ENCODE data around the gene GPALPP1. TPM values are rescaled to one million over a fixed set of nuclear protein-coding genes. Genes with fewer than 3 reads are reported as not detected.
A peak's percentile ranks its signal among the peaks of the same experiment; 100 is the strongest.

Gene GPALPP1
- total and polyA plus RNA-seq, 2 experiments from 2014 or later: 16.8 to 38.7 TPM

DNA sequence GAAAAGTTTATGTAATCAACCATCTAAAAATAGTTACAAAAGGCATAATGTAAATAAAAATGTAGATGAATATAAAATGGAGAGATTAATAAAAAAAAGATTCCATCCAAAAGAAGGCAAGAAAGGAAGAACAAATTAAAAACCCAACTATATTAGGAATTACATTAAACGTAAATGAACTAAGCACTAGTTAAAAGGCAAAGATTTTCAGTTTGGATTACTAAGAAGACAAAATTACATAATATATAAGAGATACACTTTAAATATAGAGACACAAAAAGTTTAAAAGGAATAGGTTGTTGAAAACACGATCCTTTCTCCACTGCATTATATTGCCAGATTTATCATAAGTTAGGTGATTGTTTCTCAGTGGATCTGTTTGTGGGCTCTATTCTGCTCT is 27.3 kb upstream of the GPALPP1 start:
- no peak for DNase-seq (ENCODE audit: low read depth in 1 of 2, low spot score in 1 of 2)
- Histone ChIP-seq H3K9me3 (ENCODE audit: low read depth) (no peaks in the 10 kb centered on the region), H3K4me1 (ENCODE audit: low read depth) (no peaks in the 10 kb centered on the region), H3K4me3 (no peak overlapping the region), H3K27me3 (no peaks in the 10 kb centered on the region), H3K36me3 (peaks cover 31% of the 10 kb centered on the region), H3K27ac (no peak overlapping the region)
- TF ChIP-seq, protein P1, sequence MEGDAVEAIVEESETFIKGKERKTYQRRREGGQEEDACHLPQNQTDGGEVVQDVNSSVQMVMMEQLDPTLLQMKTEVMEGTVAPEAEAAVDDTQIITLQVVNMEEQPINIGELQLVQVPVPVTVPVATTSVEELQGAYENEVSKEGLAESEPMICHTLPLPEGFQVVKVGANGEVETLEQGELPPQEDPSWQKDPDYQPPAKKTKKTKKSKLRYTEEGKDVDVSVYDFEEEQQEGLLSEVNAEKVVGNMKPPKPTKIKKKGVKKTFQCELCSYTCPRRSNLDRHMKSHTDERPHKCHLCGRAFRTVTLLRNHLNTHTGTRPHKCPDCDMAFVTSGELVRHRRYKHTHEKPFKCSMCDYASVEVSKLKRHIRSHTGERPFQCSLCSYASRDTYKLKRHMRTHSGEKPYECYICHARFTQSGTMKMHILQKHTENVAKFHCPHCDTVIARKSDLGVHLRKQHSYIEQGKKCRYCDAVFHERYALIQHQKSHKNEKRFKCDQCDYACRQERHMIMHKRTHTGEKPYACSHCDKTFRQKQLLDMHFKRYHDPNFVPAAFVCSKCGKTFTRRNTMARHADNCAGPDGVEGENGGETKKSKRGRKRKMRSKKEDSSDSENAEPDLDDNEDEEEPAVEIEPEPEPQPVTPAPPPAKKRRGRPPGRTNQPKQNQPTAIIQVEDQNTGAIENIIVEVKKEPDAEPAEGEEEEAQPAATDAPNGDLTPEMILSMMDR (IDR thresholded peaks at IDR 0.05; ENCODE audit: low read depth, low read length): no peak

DNA sequence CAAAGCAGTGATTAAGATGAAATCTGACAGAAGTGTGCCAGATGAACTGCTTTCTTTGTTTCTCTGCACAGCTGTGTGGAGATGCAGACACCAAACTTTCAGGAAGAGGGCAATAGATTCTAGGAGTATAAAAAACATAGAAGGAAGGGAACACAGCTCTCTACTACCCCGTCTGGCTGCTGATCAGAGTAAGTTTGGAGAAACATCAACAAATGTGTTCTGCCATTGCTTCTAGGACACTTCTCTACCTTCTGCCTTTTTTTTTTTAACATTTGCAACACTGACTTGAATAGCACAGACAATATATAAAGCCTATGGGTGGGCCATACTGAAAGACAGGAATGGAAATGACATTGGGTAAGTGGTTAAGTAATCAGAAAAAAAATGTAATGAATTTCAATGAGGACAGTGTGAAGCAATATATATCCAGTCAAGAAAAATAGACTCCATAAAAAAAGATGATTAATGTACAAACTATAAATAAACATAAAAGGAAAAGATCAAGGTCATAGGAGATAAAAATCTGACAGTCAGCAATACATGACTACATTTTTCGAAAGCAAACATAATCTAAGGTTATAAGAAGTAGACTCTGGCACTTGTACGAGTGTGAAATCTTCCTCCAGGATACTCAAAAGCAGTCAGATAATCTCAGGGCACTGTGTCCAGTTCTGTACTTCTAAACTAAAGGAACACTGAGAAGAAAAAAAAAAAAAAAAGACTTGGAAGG is 21.5 kb upstream of the GPALPP1 start:
- peaks cover 22% of the 10 kb centered on the region for H3K36me3 ChIP-seq

DNA sequence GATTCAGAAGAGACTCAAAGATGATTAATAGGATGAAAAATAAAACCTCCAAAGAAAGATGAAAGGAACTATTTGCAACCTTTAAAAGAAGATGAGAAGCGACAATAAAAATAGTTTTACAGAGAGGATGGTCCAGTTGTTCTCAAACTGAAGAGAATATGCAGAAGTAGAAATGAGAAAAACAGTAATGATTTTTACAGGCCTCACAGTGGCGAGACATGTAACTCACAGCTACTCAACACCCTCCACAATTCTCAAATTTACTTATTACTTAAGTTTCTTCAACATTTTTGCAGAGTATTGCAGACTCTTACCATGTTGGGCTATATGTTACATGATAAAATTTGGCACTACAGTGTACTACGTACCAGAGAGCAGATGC is 20.9 kb upstream of the GPALPP1 start:
- Histone ChIP-seq H3K4me3 (no peak overlapping the region), H3K9me3 (ENCODE audit: low read depth) (no peaks in the 10 kb centered on the region), H3K27me3 (no peaks in the 10 kb centered on the region), H3K4me1 (ENCODE audit: low read depth) (no peaks in the 10 kb centered on the region), H3K36me3 (peaks cover 18% of the 10 kb centered on the region), H3K27ac (no peak overlapping the region)
- DNase-seq (ENCODE audit: low read depth in 1 of 2, low spot score in 1 of 2): no peak
- TF ChIP-seq, protein P1 (IDR thresholded peaks at IDR 0.05; ENCODE audit: low read depth, low read length): no peak

More for the DNA sequence above, 21.5 kb upstream of the GPALPP1 start:
- no peaks in the 10 kb centered on the region for H3K27me3 ChIP-seq
- TF ChIP-seq, protein P1 (IDR thresholded peaks at IDR 0.05; ENCODE audit: low read depth, low read length): peak; percentile 52
- DNase-seq (ENCODE audit: low read depth in 1 of 2, low spot score in 1 of 2): peak in 1 of 2 donors; percentile 68
- no peaks in the 10 kb centered on the region for H3K9me3 ChIP-seq (ENCODE audit: low read depth)
- H3K4me1 ChIP-seq (ENCODE audit: low read depth): no peaks in the 10 kb centered on the region
- H3K27ac ChIP-seq: no peak overlapping the region
- no peak overlapping the region for H3K4me3 ChIP-seq

DNA sequence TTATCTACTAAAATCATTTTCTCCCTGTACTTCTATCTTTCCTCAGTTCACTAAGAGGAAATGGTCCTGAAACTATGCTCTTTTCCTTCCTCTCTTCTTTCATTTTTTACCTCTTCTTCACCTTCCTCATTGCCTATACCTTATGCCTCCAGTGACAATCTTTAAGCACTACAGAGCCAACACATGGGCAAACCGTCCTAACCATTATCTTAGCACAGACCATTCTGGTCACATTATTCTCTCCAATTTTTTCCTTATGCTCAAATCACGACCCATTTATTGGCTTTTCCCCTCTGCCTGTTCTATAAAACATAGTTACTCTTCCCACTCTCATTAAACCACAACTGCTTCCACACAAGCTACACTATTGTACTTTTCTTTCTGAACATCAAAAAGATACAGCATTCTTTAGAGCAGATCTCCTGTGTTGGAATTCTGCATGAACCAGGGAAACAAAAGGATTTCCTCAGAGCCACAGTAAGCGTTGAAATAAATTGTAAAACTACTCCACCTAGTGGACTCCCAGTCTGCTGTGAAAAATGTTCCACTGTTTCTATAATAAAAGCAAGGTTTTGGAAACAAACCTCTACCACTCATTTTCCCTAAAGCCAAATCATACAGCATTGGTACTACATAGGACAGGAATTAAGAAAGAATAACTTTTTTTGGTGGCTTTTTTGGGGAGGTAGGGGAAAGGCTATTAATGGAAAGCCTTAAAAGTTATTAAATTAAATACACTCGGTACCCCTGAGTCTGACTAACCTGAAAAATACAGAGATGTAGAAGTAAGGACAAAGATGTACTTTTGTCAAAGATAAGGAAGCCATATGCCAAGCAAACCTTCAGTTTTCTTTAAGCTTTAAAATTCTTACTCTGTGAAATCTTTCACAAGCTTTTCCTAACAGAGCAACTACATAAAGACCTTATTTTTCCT is 19.5 kb upstream of the GPALPP1 start:
- Histone ChIP-seq H3K27ac (no peak overlapping the region), H3K9me3 (ENCODE audit: low read depth) (no peaks in the 10 kb centered on the region), H3K27me3 (no peaks in the 10 kb centered on the region), H3K4me3 (no peak overlapping the region), H3K4me1 (ENCODE audit: low read depth) (no peaks in the 10 kb centered on the region), H3K36me3 (peaks cover 11% of the 10 kb centered on the region)
- TF ChIP-seq, protein P1 (IDR thresholded peaks at IDR 0.05; ENCODE audit: low read depth, low read length): peak; percentile 78
- DNase-seq (ENCODE audit: low read depth in 1 of 2, low spot score in 1 of 2): peak; percentile 70 to 82

DNA sequence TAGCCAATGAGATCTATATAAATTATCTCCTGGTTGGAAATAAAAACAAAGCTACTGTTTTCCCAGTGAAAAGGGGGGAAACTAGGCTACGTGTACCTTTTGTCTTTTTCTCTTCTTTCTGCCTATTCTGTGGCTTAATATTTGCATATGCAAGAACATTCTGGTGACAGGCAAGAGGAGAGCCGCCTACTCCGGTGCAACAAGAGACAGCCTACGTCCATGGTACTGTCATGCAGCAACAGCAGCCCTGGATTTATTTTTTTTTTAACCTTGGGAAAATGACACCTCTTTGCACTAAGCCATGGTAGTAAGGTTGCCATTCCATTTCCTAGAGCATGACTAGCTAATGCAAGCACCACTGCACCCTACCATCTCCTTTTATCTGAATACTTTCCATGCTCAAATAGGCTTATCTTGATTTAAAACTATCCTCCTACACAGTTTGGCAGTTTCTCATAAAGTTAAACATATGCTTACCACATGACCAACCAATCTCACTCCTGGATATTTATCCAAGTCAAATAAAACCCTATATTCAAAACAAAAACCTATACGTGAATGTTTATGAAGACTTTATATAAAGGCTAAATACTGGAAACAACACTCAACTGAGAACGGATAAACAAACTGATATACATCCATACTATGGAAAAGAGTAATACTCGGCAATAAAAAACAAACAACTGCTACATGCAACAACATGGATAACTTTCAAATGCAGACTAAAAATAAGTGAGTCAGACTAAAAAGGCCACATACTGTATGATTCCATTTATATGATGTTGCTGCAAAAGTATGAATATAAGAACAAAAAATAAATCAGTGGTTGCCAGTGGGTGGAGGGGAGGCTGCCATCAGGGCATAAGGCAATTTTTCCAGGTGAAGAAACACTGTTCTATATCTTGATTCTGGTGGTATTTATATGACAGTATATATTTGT is 17.4 kb upstream of the GPALPP1 start:
- H3K27ac ChIP-seq: no peak overlapping the region
- peaks cover 10% of the 10 kb centered on the region for H3K36me3 ChIP-seq
- H3K27me3 ChIP-seq: no peaks in the 10 kb centered on the region
- no peak for DNase-seq (ENCODE audit: low read depth in 1 of 2, low spot score in 1 of 2)
- no peak overlapping the region for H3K4me3 ChIP-seq
- no peaks in the 10 kb centered on the region for H3K9me3 ChIP-seq (ENCODE audit: low read depth)
- H3K4me1 ChIP-seq (ENCODE audit: low read depth): no peaks in the 10 kb centered on the region
- TF ChIP-seq, protein P1 (IDR thresholded peaks at IDR 0.05; ENCODE audit: low read depth, low read length): no peak

All from cardiac muscle cell (in vitro differentiated cells and primary cell).